Panc1 (cell line): ENCODE results near the gene RFC2.

ENCODE experiments used
- CTCF ChIP-seq: fragments of 450-650 bp; IDR thresholded peaks from 2 replicates; pipeline ENCODE4 v1.5.1; 2017; ENCODE audit warnings: mild to moderate bottlenecking
- POLR2AphosphoS5 ChIP-seq: IDR thresholded peaks from 2 replicates; pipeline ENCODE4 v1.6.1; 2012; ENCODE audit warnings: mild to moderate bottlenecking, low read depth, low read length, moderate library complexity
- SIN3A ChIP-seq: IDR thresholded peaks from 2 replicates; pipeline ENCODE4 v1.6.1; 2012; ENCODE audit warnings: low read depth, mild to moderate bottlenecking, low read length, moderate library complexity, borderline replicate concordance; ENCODE audit not compliant: insufficient read depth
- TCF7L2 ChIP-seq: IDR thresholded peaks from 2 replicates; pipeline ENCODE4 v1.6.1; 2011; ENCODE audit warnings: mild to moderate bottlenecking, low read depth, low read length, inconsistent platforms

GRCh38 chr7:74287303-74288033 is 33.3 kb upstream of the RFC2 start:
- no peak for TF ChIP-seq SIN3A
- no peak for TF ChIP-seq CTCF
- TF ChIP-seq TCF7L2, result no peak
- no peak for TF ChIP-seq POLR2AphosphoS5
